GM18951 (cell line): ENCODE measurements around the gene TMEM205.

ENCODE experiments used
- POLR2A ChIP-seq: IDR thresholded peaks from 4 replicates; pipeline ENCODE4 v1.6.1; 2011; ENCODE audit warnings: mild to moderate bottlenecking; ENCODE audit not compliant: insufficient read length, insufficient read depth; ENCODE audit errors: extremely low read depth
- in situ Hi-C: fragments of 300-500 bp; cut with MboI; formaldehyde crosslinking; loops from one replicate; pipeline ENCODE4 v1.12.0; 2022; ENCODE audit warnings: low sequenced_read_pairs, mixed read lengths, inconsistent platforms; ENCODE audit not compliant: unreplicated experiment

TMEM205 gene

DNA sequence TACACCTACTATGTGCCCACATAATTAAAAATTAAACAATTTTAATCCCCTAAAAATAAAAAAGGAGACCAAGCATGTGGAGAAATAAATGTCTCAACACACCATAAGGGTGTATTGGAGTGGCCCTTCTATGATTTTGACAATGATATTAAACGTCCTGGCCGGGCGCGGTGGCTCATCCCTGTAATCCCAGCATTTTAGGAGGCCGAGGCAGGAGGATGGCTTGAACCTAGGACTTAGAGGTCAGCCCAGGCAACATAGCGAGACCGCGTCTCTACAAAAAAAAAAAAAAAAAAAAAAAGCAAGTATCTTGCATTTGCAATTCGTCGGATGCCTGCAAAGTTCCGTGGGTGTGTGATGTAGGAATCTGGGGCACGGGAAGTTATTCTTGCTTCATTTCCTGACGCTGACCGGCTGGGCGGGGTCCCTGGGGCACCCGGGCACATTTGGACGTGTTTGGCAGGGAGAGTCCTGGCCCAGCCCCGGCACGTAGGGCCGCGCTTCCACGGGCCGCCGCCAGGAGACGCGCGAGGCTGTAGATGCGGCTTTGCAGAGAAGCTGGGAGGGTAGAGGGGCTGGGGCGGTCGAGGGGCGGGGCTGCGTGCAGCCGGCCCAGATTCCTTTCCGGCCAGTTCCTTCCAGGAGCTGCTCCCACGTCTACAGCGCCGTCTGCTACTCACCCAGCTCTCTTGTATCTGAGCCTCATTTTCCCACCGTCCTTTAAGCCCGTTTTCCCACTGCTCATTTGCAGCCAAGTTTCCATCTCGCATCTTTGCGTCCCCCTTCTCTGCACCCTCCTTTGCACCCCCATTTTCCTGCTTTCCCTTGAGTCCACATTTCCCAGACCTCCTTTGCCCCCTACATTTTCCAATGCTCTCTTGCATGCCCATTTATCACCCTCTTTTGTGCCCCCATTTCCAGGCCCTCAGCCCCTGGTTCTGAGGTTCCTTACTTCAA lies 52.4 kb downstream of the TMEM205 start:
- in situ Hi-C loops, result no loop called here
- no peak for TF ChIP-seq POLR2A
